ENCODE results near the gene APP.

APP gene

DNA sequence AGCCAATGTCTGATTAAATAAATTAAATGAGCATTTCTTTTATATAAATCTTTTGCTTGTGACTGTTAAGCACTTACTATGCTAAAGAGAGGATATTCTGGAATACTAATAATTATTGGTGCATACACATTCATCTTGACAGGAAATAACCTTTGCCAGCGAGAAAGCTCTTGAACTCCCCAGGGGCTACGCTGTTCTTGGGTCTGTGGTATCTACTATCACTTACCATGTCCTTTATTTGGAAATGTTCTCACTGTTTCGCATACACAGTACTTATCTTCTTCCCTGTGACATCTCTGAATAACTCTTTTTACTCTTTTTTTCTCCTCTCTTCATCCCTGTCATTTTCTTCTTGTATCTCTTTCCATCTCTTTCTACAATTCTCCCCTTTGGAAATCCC, 257.1 kb downstream of the APP start:
- no peaks in the 10 kb centered on the region for H3K27me3 ChIP-seq (ENCODE audit: low read length)
- H3K9ac ChIP-seq (ENCODE audit: low read length): no peak overlapping the region
- H3K9me2 ChIP-seq (replicated peaks; ENCODE audit: insufficient read depth, low read length): no peaks in the 10 kb centered on the region

DNA sequence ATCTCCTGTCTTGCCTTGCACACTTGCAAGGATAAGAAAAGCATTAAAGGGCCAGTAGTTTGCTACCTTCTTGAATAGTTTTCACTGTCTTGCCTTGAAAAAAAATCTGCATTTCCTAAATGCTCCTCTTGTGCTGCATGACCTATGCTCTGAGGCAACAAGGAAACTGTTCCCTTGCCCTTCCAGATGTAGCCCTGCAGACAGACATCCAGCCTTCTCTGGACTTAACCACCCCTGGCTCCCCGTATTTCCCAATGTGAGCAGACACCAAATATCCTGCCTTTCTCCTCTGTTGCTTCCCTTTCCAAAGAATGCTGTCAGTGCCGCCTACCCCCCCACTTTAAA, 258.2 kb downstream of the APP start:
- Histone ChIP-seq H3K9ac (ENCODE audit: low read length) (no peak overlapping the region), H3F3A (ENCODE audit: insufficient read depth) (no peaks in the 10 kb centered on the region), H3K27me3 (ENCODE audit: low read length) (no peaks in the 10 kb centered on the region), H4K20me1 (ENCODE audit: low read depth, low read length) (no peaks in the 10 kb centered on the region), H3K9me3 (ENCODE audit: insufficient read depth, low read length) (no peaks in the 10 kb centered on the region), H3K36me3 (ENCODE audit: low read length) (no peaks in the 10 kb centered on the region), H2AFZ (ENCODE audit: low read depth, low read length, severe bottlenecking) (peak overlapping the region; percentile 91), H3K9me2 (replicated peaks; ENCODE audit: insufficient read depth, low read length) (no peaks in the 10 kb centered on the region), H3K4me2 (ENCODE audit: low read depth, low read length, poor library complexity, severe bottlenecking) (peak overlapping the region; percentile 36), H3K4me3 (ENCODE audit: insufficient read depth, low read length, poor library complexity, severe bottlenecking) (no peak overlapping the region), H3K79me2 (ENCODE audit: insufficient read depth, low read length) (no peaks in the 10 kb centered on the region), H3K27ac (ENCODE audit: low read depth, low read length) (no peak overlapping the region)
- no peak for TF ChIP-seq EZH2phosphoT487 (conservative IDR thresholded peaks at IDR 0.05; ENCODE audit: low read length)
- TF ChIP-seq, protein P1, sequence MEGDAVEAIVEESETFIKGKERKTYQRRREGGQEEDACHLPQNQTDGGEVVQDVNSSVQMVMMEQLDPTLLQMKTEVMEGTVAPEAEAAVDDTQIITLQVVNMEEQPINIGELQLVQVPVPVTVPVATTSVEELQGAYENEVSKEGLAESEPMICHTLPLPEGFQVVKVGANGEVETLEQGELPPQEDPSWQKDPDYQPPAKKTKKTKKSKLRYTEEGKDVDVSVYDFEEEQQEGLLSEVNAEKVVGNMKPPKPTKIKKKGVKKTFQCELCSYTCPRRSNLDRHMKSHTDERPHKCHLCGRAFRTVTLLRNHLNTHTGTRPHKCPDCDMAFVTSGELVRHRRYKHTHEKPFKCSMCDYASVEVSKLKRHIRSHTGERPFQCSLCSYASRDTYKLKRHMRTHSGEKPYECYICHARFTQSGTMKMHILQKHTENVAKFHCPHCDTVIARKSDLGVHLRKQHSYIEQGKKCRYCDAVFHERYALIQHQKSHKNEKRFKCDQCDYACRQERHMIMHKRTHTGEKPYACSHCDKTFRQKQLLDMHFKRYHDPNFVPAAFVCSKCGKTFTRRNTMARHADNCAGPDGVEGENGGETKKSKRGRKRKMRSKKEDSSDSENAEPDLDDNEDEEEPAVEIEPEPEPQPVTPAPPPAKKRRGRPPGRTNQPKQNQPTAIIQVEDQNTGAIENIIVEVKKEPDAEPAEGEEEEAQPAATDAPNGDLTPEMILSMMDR (IDR thresholded peaks at IDR 0.05; ENCODE audit: insufficient read depth, low read length, poor library complexity, severe bottlenecking): no peak

More for the DNA sequence above, 257.1 kb downstream of the APP start:
- Histone ChIP-seq H3K4me2 (ENCODE audit: low read depth, low read length, poor library complexity, severe bottlenecking) (no peak overlapping the region), H3K9me3 (ENCODE audit: insufficient read depth, low read length) (no peaks in the 10 kb centered on the region), H3K36me3 (ENCODE audit: low read length) (no peaks in the 10 kb centered on the region), H3K27ac (ENCODE audit: low read depth, low read length) (no peak overlapping the region), H3K4me3 (ENCODE audit: insufficient read depth, low read length, poor library complexity, severe bottlenecking) (no peak overlapping the region), H3F3A (ENCODE audit: insufficient read depth) (no peaks in the 10 kb centered on the region), H3K79me2 (ENCODE audit: insufficient read depth, low read length) (no peaks in the 10 kb centered on the region), H2AFZ (ENCODE audit: low read depth, low read length, severe bottlenecking) (peak overlapping the region; percentile 10), H4K20me1 (ENCODE audit: low read depth, low read length) (no peaks in the 10 kb centered on the region)
- TF ChIP-seq EZH2phosphoT487 (conservative IDR thresholded peaks at IDR 0.05; ENCODE audit: low read length): no peak
- TF ChIP-seq, protein P1 (IDR thresholded peaks at IDR 0.05; ENCODE audit: insufficient read depth, low read length, poor library complexity, severe bottlenecking): no peak

DNA sequence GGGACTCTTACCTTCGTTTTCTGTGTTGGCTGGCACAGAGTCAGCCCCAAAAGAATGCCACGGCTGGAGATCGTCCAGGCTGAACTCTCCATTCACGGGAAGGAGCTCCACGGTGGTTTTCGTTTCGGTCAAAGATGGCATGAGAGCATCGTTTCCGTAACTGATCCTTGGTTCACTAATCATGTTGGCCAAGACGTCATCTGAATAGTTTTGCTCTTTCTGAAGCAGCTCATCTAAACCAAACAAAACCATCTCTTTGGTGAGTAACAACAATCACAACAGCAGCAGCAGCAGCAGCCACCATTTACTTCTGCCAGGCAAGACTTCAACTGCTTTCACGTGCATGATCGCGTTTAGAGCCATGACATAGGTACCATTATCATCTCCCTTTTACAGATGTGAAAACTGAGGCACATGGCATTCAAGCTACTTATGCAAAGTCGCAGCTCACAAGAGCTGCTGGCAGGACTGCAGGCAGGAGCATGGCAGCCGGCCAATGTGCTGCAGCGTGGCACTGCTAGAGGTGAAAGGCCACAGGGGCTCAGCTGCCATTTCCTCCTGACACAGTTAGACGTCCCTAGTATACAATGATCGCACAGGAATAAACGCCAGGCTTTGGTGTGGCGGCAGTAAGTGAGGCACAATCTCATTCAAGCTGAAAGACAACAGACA, 258.7 kb downstream of the APP start:
- Histone ChIP-seq H4K20me1 (ENCODE audit: low read depth, low read length) (no peaks in the 10 kb centered on the region), H3K4me3 (ENCODE audit: insufficient read depth, low read length, poor library complexity, severe bottlenecking) (no peak overlapping the region), H3K4me2 (ENCODE audit: low read depth, low read length, poor library complexity, severe bottlenecking) (peak overlapping the region; percentile 36), H3K9me3 (ENCODE audit: insufficient read depth, low read length) (no peaks in the 10 kb centered on the region), H3F3A (ENCODE audit: insufficient read depth) (no peaks in the 10 kb centered on the region), H2AFZ (ENCODE audit: low read depth, low read length, severe bottlenecking) (peak overlapping the region; percentile 91), H3K36me3 (ENCODE audit: low read length) (no peaks in the 10 kb centered on the region), H3K79me2 (ENCODE audit: insufficient read depth, low read length) (no peaks in the 10 kb centered on the region), H3K27ac (ENCODE audit: low read depth, low read length) (0 out of 2 replicates have a peak overlapping the region, but pooled peaks have one; percentile 11), H3K9ac (ENCODE audit: low read length) (no peak overlapping the region), H3K27me3 (ENCODE audit: low read length) (no peaks in the 10 kb centered on the region), H3K9me2 (replicated peaks; ENCODE audit: insufficient read depth, low read length) (no peaks in the 10 kb centered on the region)
- TF ChIP-seq, protein P1 (IDR thresholded peaks at IDR 0.05; ENCODE audit: insufficient read depth, low read length, poor library complexity, severe bottlenecking): no peak
- TF ChIP-seq EZH2phosphoT487 (conservative IDR thresholded peaks at IDR 0.05; ENCODE audit: low read length): no peak
